PC-3 (cell line): ENCODE results near the gene KRT31. TPM values are rescaled to one million over a fixed set of nuclear protein-coding genes. Genes with fewer than 3 reads are reported as not detected.

ENCODE experiments used
- ATAC-seq: fragments of 200-7000 bp; cut with Tn5 transposase; 2 replicates; pipeline ENCODE4 v1.9.1; 2020; ENCODE audit warnings: mild to moderate bottlenecking, moderate library complexity
- BruUV-seq: library from RNA; stranded (reverse); fragments of 400-500 nt; replicated peaks from 2 replicates; lab custom pipeline; 2021; lab: Mats Ljungman, UMichigan
- CTCF ChIA-PET: fragments of 300-600 bp; sonication (Branson Sonifier 250); formaldehyde crosslinking; loops from one replicate; lab custom pipeline; 2022; ENCODE audit warnings: antibody characterized with exemption; lab: Charles Lee
- POLR2A ChIA-PET: fragments of 300-600 bp; sonication (Branson Sonifier 250); formaldehyde crosslinking; loops from one replicate; lab custom pipeline; 2022; ENCODE audit warnings: antibody characterized with exemption; ENCODE audit not compliant: unreplicated experiment; lab: Charles Lee
- DNase-seq: peaks from one replicate; pipeline ENCODE4 v3.0.0-alpha.2; 2015
- H2AFZ ChIP-seq: fragments of 300-600 bp; sonication (generic); 2 replicates; pipeline ENCODE4 v1.6.0; 2016; ENCODE audit warnings: antibody characterized with exemption, low read length
- H3F3A ChIP-seq: fragments of 300-600 bp; sonication (generic); one replicate; pipeline ENCODE4 v1.6.0; 2017; ENCODE audit warnings: antibody characterized with exemption, low read length, control low read depth, mild to moderate bottlenecking; ENCODE audit not compliant: unreplicated experiment
- H3K27ac ChIP-seq: fragments of 300-600 bp; sonication (generic); 2 replicates; pipeline ENCODE4 v1.5.1; 2016; ENCODE audit warnings: mild to moderate bottlenecking, low read length
- H3K27me3 ChIP-seq: fragments of 300-600 bp; sonication (generic); 2 replicates; pipeline ENCODE4 v1.6.1; 2016; ENCODE audit warnings: low read length, mixed read lengths
- H3K36me3 ChIP-seq: fragments of 300-600 bp; sonication (generic); 2 replicates; pipeline ENCODE4 v1.6.1; 2016; ENCODE audit warnings: low read depth, mixed run types, low read length, mixed read lengths
- H3K4me1 ChIP-seq: fragments of 300-600 bp; sonication (generic); 2 replicates; pipeline ENCODE4 v1.5.1; 2016; ENCODE audit warnings: low read length; ENCODE audit not compliant: insufficient read depth
- H3K4me2 ChIP-seq: fragments of 300-600 bp; sonication (generic); 2 replicates; pipeline ENCODE4 v1.6.0; 2016; ENCODE audit warnings: low read length
- H3K4me3 ChIP-seq: fragments of 300-600 bp; sonication (generic); 2 replicates; pipeline ENCODE4 v1.5.1; 2016; ENCODE audit warnings: mild to moderate bottlenecking, low read length, mixed read lengths
- H3K79me2 ChIP-seq: fragments of 300-600 bp; sonication (generic); 2 replicates; pipeline ENCODE4 v1.6.1; 2017; ENCODE audit warnings: low read length, mixed read lengths
- H3K9ac ChIP-seq: fragments of 300-600 bp; sonication (generic); 2 replicates; pipeline ENCODE4 v1.6.0; 2016; ENCODE audit warnings: mild to moderate bottlenecking, low read length
- H3K9me2 ChIP-seq: fragments of 300-600 bp; sonication (generic); replicated peaks from 2 replicates; pipeline ENCODE4 v1.6.1; 2016; ENCODE audit warnings: mixed run types, low read length, mixed read lengths
- H3K9me3 ChIP-seq: fragments of 300-600 bp; sonication (generic); 2 replicates; pipeline ENCODE4 v1.6.1; 2016; ENCODE audit warnings: low read length, mixed read lengths
- H4K20me1 ChIP-seq: fragments of 300-600 bp; sonication (generic); 2 replicates; pipeline ENCODE4 v1.6.1; 2016; ENCODE audit warnings: low read length, mixed read lengths
- EZH2 ChIP-seq: fragments of 300-600 bp; sonication (generic); IDR thresholded peaks from one replicate; pipeline ENCODE4 v1.6.1; 2017; ENCODE audit warnings: antibody characterized with exemption, mild to moderate bottlenecking, low read length; ENCODE audit not compliant: unreplicated experiment
- EZH2phosphoT487 ChIP-seq: fragments of 300-600 bp; sonication (generic); IDR thresholded peaks from 2 replicates; pipeline ENCODE4 v1.6.1; 2018; ENCODE audit warnings: mild to moderate bottlenecking, antibody characterized with exemption, low read length, borderline replicate concordance
- intact Hi-C: fragments of 100-400 bp; cut with micrococcal nuclease; formaldehyde crosslinking; loops from 2 replicates; pipeline ENCODE4 v1.9.0; 2023
- total RNA-seq: library from RNA; depleted of rRNA; stranded (reverse); fragments of >200 nt; gene quantifications from 2 replicates; pipeline ENCODE4 v1.2.3, GENCODE V29; 2014
- TF ChIP-seq, protein P1 (sequence below): fragments of 300-600 bp; sonication (generic); conservative IDR thresholded peaks from 2 replicates; pipeline ENCODE4 v1.5.1; 2017; ENCODE audit warnings: antibody characterized with exemption, low read depth, mild to moderate bottlenecking, low read length

Gene KRT31
- total RNA-seq, 1 experiment from 2014 or later = not detected

DNA sequence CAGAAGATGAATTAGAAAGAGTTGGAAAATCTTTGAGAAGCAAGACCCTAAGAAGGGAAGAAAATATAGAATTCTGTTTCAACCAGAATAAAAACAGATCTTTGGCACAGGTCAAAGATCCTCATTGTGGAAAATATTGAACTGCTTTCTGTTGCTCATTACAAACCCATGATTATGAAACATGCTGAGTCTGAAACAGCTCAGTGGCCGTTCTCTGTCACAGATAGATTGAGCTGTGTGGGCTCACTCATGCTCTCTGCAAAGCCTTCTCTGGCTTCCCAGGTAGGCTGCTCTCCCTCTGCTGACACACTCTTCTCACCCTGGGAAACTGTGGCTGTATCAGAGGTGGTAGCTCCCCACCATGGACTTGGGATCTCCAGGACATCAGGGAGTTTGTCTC is 46.8 kb upstream of the KRT31 start:
- Histone ChIP-seq H3K27ac (no peak overlapping the region), H3K4me2 (no peak overlapping the region), H3K79me2 (no peaks in the 10 kb centered on the region), H3K36me3 (no peaks in the 10 kb centered on the region), H3K9me2 (no peaks in the 10 kb centered on the region), H3K27me3 (no peaks in the 10 kb centered on the region), H4K20me1 (no peaks in the 10 kb centered on the region), H3K9me3 (no peaks in the 10 kb centered on the region), H2AFZ (no peak overlapping the region), H3K4me1 (peaks cover 6% of the 10 kb centered on the region; the same call in 1 of the 2 replicates), H3K4me3 (no peak overlapping the region), H3F3A (no peaks in the 10 kb centered on the region), H3K9ac (no peak overlapping the region)
- intact Hi-C loops = no loop called here
- ChIA-PET CTCF (no interaction called here), POLR2A (no interaction called here)
- no peak for ATAC-seq
- TF ChIP-seq EZH2phosphoT487 (no peak), EZH2 (no peak)
- TF ChIP-seq, protein P1, sequence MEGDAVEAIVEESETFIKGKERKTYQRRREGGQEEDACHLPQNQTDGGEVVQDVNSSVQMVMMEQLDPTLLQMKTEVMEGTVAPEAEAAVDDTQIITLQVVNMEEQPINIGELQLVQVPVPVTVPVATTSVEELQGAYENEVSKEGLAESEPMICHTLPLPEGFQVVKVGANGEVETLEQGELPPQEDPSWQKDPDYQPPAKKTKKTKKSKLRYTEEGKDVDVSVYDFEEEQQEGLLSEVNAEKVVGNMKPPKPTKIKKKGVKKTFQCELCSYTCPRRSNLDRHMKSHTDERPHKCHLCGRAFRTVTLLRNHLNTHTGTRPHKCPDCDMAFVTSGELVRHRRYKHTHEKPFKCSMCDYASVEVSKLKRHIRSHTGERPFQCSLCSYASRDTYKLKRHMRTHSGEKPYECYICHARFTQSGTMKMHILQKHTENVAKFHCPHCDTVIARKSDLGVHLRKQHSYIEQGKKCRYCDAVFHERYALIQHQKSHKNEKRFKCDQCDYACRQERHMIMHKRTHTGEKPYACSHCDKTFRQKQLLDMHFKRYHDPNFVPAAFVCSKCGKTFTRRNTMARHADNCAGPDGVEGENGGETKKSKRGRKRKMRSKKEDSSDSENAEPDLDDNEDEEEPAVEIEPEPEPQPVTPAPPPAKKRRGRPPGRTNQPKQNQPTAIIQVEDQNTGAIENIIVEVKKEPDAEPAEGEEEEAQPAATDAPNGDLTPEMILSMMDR = no peak
- DNase-seq = no peak
- no TSS peak for BruUV-seq

- TF ChIP-seq EZH2phosphoT487 (no peak), EZH2 (no peak)
- TF ChIP-seq, protein P1 = no peak
- Histone ChIP-seq H3K4me3 (no peak overlapping the region), H3K9me2 (no peaks in the 10 kb centered on the region), H3F3A (no peaks in the 10 kb centered on the region), H4K20me1 (no peaks in the 10 kb centered on the region), H3K79me2 (no peaks in the 10 kb centered on the region), H3K9me3 (no peaks in the 10 kb centered on the region), H3K9ac (no peak overlapping the region), H3K4me2 (no peak overlapping the region), H3K36me3 (no peaks in the 10 kb centered on the region), H2AFZ (no peak overlapping the region), H3K27me3 (no peaks in the 10 kb centered on the region), H3K27ac (no peak overlapping the region), H3K4me1 (peaks cover 6% of the 10 kb centered on the region; the same call in 1 of the 2 replicates)
- ChIA-PET POLR2A (no interaction called here), CTCF (no interaction called here)
- intact Hi-C loops = no loop called here
- ATAC-seq = no peak
- peak; percentile 25 for DNase-seq
- no TSS peak for BruUV-seq
These were observed 45.3 kb upstream of the KRT31 start for GRCh38 chr17:41442739-41443138.

GRCh38 chr17:41440531-41441033 is 43.2 kb upstream of the KRT31 start, which contains the start of gene KRT38:
TSS of gene KRT38 (minus strand) at chr17:41440983. CDS start at chr17:41440921, 62 bp downstream.
- no peaks in the 10 kb centered on the region for H3K4me1 ChIP-seq
- H3K9ac ChIP-seq = no peak within 1 kb of the TSS
- no peak within 1 kb of the TSS for H3K4me2 ChIP-seq
- H3K27me3 ChIP-seq = no peaks in the 10 kb centered on the region
- H3K4me3 ChIP-seq = no peak within 1 kb of the TSS
- DNase-seq = no peak
- no peak within 1 kb of the TSS for H3K27ac ChIP-seq
- no peaks in the 10 kb centered on the region for H3K9me2 ChIP-seq
- no peak for ATAC-seq
- no peaks in the 10 kb centered on the region for H4K20me1 ChIP-seq
- no TSS peak for BruUV-seq
- H2AFZ ChIP-seq = no peak within 1 kb of the TSS
- intact Hi-C loops = no loop called here
- no peaks in the 10 kb centered on the region for H3F3A ChIP-seq
- ChIA-PET CTCF (no interaction called here), POLR2A (no interaction called here)
- H3K9me3 ChIP-seq = no peaks in the 10 kb centered on the region
- TF ChIP-seq EZH2phosphoT487 (no peak), EZH2 (no peak)
- TF ChIP-seq, protein P1 = no peak
- H3K36me3 ChIP-seq = no peaks in the 10 kb centered on the region
- no peaks in the 10 kb centered on the region for H3K79me2 ChIP-seq
